ENCODE results near the gene TMC4.

Gene TMC4

GRCh38 chr19:54125713-54126112, 47.2 kb downstream of the TMC4 start:
- Histone ChIP-seq H3K4me3 (ENCODE audit: low read depth, low read length) (no peak overlapping the region), H3K9me3 (ENCODE audit: severe bottlenecking) (no peaks in the 10 kb centered on the region), H3K36me3 (peaks cover 68% of the 10 kb centered on the region), H3K27ac (no peak overlapping the region), H3K27me3 (ENCODE audit: insufficient read depth, low read depth, severe bottlenecking) (no peaks in the 10 kb centered on the region)
- TF ChIP-seq CTCF (IDR thresholded peaks at IDR 0.05; ENCODE audit: low read depth, low read length), result no peak
- no peak for DNase-seq

GRCh38 chr19:54124393-54124792, 48.6 kb downstream of the TMC4 start:
- H3K36me3 ChIP-seq, result peaks cover 71% of the 10 kb centered on the region
- no peak for TF ChIP-seq CTCF (IDR thresholded peaks at IDR 0.05; ENCODE audit: low read depth, low read length)

GRCh38 chr19:54123682-54124081, 49.3 kb downstream of the TMC4 start:
- Histone ChIP-seq H3K27me3 (ENCODE audit: insufficient read depth, low read depth, severe bottlenecking) (no peaks in the 10 kb centered on the region), H3K9me3 (ENCODE audit: severe bottlenecking) (no peaks in the 10 kb centered on the region), H3K27ac (no peak overlapping the region), H3K4me3 (ENCODE audit: low read depth, low read length) (no peak overlapping the region), H3K36me3 (peaks cover 68% of the 10 kb centered on the region)
- no peak for TF ChIP-seq CTCF (IDR thresholded peaks at IDR 0.05; ENCODE audit: low read depth, low read length)
- no peak for DNase-seq

More at GRCh38 chr19:54124393-54124792, 48.6 kb downstream of the TMC4 start:
- Histone ChIP-seq H3K27me3 (ENCODE audit: insufficient read depth, low read depth, severe bottlenecking) (no peaks in the 10 kb centered on the region), H3K4me3 (ENCODE audit: low read depth, low read length) (no peak overlapping the region), H3K9me3 (ENCODE audit: severe bottlenecking) (no peaks in the 10 kb centered on the region), H3K27ac (no peak overlapping the region)
- no peak for DNase-seq

- TF ChIP-seq CTCF (IDR thresholded peaks at IDR 0.05; ENCODE audit: low read depth, low read length), result no peak
- no peaks in the 10 kb centered on the region for H3K27me3 ChIP-seq (ENCODE audit: insufficient read depth, low read depth, severe bottlenecking)
- no peaks in the 10 kb centered on the region for H3K9me3 ChIP-seq (ENCODE audit: severe bottlenecking)
- peaks cover 58% of the 10 kb centered on the region for H3K36me3 ChIP-seq
- no peak for DNase-seq
- H3K27ac ChIP-seq, result no peak overlapping the region
- H3K4me3 ChIP-seq (ENCODE audit: low read depth, low read length), result no peak overlapping the region
Measured at GRCh38 chr19:54121259-54121658, 51.7 kb downstream of the TMC4 start.

GRCh38 chr19:54115109-54116063, 57.6 kb downstream of the TMC4 start, which contains the start of the genes PRPF31 and TFPT:
Gene PRPF31, plus strand, starts transcription at chr19:54115754. Its CDS starts 2,525 bp downstream, at chr19:54118279.
Gene TFPT, minus strand, starts transcription at chr19:54115657. Its CDS starts 388 bp downstream, at chr19:54115269.
- Histone ChIP-seq H3K9me3 (ENCODE audit: severe bottlenecking) (no peaks in the 10 kb centered on the region), H3K4me3 (ENCODE audit: low read depth, low read length) (peak within 1 kb of the TSS; percentile 52), H3K27me3 (ENCODE audit: insufficient read depth, low read depth, severe bottlenecking) (no peaks in the 10 kb centered on the region), H3K36me3 (peaks cover 36% of the 10 kb centered on the region), H3K27ac (peak within 1 kb of the TSS; percentile 96)
- DNase-seq, result peak; percentile 95
- TF ChIP-seq CTCF (IDR thresholded peaks at IDR 0.05; ENCODE audit: low read depth, low read length), result no peak
